HG03354 (cell line): ENCODE results near the gene IL17REL.

Source experiments
- ATAC-seq: cut with Tn5 transposase; IDR thresholded peaks from one replicate; pipeline ENCODE4 v1.9.1; 2021; ENCODE audit warnings: mild to moderate bottlenecking; ENCODE audit not compliant: unreplicated experiment, poor library complexity, severe bottlenecking

Gene IL17REL

GRCh38 chr22:49961005-49961600 is 51.5 kb downstream of the IL17REL start:
- ATAC-seq: peak; percentile 1

- ATAC-seq: peak; percentile 74
Observed at GRCh38 chr22:49960159-49961004, 52.2 kb downstream of the IL17REL start, which contains the start of gene PIM3. TSS of gene PIM3 (plus strand) at chr22:49960772. CDS start at chr22:49960948, 176 bp downstream.

DNA sequence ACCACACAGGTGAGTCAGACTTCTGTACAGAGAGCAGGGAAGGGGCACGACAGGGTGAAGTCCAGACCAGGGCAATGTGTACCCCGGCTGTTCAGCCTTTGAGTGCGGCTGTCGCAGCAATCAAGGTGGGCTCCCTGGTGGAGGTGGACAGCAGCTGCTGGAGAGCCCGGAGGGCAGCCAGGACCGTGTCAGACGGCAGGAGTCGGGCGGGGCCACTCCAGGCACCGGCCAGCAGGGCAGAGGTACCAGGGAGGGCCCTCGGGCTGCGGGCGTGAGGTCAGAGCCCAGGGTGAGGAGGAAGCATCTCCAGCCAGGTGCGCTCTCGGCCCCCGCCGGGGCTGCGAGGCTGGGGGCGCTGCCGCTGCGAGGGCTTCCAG is 52.8 kb downstream of the IL17REL start:
- ATAC-seq: peak; percentile 21

DNA sequence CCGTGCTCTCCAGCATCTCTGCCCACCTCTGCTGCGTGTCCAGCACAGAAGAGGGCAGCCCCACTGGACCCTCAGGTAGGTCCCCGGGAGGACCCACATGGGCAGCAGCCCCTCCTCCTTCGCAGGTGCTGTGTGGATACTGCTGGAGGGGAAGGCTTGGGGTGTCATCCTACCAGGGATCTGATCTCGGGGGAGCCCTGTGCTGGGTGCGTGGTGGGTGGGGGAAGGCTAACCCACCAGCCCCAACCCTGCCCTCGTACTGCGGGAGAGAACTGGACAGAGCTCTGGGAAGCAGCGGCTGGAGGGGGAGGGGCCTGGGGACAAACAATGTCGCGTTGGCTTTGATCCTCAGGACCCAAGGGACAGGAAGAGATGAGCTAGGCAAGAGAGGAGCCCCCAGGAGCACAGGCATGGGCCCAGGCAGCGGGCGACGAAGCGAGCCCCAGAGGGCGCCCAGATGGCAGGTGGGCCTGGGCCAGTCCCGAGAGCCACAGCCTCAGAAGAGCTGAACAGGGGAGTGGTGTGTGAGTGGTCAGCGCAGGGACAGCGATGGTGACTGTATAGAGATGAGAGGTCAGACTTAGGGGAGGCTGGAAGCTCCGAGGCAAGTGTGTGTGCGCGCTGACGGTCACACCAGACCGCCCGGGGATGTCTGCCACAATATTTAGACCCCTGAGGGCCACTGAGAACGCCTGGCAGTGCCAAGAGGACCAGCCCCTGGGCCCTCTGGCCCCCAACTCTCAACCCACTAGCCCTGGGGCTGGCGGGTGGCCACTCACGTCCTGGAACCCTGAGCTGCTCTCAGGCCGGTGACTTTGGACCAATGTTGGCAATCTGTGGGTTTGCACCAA is 53.4 kb downstream of the IL17REL start:
- no peak for ATAC-seq

DNA sequence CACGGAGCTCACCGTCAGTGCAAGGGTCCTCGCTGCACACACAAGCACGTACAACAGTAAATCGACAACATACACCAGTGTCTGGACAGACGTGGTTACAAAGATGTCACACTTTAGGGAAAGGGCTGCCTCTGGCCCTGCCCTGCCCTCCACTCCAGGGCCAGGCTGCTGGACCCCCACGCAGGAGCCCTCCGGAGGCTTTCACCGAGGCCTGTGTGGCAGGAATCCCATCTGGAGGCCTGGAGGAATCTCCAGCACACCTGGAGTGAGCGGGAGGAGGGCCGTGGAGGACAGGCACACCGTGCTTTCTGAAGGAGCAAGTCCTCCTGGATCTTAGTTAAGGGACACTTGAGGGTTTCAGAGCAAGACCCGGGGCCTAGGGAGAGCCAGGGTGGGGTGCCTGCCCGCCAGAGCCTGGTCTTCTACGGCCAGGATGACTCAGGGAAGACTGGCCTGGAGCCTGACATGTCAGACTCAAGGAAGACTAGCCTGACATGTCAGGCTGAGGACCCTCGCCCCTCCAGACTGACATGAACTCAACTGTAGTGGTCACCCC is 54.1 kb downstream of the IL17REL start:
- ATAC-seq: no peak

DNA sequence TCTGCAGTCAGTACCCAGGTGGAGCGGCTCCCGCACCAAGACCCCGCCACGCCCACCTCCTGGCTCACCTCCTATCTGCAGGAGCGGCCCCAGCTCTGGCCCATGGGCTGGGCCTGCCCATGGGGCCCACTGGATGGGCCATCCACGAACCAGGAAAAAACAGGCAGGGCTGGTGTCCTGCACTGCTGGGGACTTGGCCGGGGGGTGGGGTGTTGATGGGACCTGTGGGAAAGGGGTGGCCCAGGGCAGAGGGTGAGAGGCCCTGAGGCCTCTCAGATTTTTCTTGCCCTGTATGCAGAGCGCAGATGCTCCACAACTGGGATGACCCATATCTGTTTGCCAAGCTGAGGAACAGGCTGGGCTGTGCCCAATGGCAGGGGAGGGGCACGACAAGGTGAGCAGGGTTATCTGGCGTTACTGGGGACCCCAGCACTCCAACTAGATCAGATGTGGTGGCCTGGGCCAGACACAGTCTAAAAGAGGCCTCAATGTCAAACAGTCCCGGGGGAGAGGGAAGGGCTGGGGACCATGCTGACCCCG is 54.7 kb downstream of the IL17REL start:
- ATAC-seq: no peak

GRCh38 chr22:49956914-49957825 is 55.4 kb downstream of the IL17REL start:
- ATAC-seq: no peak

- no peak for ATAC-seq
Observed at GRCh38 chr22:49956418-49956770, 56.2 kb downstream of the IL17REL start.

GRCh38 chr22:49955581-49956417 is 56.8 kb downstream of the IL17REL start:
- no peak for ATAC-seq

DNA sequence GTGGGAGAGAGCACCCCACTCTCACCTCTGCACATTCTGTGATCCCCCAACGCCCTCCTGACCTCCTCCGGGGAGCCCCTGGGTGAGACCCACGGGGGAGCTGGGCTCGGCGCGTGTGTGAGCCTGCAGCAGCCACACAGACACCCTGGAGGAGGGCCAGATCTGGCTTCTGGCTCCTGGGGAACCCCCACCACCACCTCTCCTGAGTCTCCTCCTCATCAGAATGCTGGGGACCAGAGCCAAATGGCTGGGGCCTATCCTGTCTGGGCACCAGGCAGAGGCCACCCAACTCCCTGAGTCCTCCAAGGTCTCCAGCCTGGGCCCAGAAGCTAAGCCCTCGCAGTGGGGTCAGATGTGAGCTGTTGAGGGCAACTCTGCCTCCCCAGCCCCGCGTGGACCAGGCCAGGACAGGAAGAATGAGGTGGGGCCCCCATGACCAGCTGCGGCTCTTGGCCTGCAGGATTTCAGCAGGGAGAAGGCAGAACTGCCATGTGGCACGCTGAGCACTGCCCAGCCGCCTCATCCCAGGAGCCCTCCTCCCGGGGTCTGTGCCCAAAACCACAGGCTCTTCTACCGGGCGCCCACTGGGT is 57.5 kb downstream of the IL17REL start:
- ATAC-seq: no peak

DNA sequence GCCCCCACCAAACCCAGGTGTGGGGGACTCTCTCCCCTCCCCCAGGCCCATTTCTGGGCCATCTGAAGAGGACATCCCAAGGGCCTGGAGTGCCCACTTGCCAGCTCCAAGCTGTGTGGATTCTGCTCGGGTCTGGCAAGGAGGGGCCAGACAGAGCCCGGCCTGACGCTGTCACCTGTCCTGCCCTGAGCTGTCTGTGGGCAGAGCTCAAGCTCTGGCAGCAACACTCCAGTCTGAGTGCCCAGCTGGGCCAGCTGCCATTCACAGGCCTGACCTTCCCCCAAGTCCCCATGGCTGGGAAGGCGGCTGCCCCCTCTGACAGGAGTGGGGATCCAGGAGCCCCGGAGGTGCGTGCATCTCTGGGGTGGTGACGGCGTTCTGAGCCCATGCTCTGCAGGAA is 58.2 kb downstream of the IL17REL start:
- ATAC-seq: no peak

- no peak for ATAC-seq
Observed at GRCh38 chr22:49953680-49954344, 58.8 kb downstream of the IL17REL start.

DNA sequence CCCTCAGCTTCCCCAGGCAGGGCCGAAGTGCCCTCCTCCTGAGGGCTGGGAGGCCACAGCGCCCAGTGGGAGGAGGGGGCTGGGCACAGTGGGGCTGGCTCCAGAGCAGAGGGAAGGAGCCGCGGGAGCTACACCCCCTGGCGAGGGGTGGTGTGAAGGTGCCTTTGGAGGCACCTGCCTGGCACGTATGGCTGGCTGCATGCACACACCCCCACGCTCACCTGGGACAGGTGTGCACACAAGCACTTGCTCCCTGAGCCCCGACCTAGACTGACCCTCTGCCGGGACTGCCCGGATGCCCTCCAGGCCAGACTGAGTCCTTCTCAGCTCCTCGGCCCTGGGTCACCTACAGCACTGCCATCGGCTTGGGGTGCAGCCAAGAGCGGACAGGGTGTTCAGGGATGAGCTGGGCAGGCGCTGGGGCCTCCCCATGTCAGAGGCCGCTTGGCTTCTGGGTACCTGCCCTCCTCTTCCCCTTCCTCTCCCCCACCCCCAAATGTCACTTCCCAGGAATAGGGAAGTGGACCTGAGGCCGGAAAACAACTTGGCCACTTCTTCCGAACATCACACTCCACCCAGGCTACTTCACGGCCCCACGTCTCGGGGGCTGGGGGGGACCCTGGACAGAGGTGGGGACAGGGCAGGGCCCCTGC is 59.4 kb downstream of the IL17REL start:
- no peak for ATAC-seq

- no peak for ATAC-seq
Observed at GRCh38 chr22:49951986-49952896, 60.3 kb downstream of the IL17REL start.

DNA sequence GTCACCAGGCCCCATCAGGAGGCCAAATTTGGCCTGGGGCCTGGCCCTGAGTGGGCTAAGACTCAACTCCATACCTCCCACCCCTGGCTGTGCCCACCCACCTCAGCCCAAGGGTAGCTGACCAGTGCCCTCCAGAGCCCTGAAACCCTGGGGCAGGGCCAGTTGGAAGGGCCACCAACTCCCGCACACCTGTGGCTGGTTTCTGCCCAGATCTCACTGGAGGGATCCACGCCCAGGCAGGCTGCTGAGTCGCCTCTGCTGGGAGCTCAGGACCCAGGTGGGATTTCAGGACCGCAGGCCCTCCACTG is 60.9 kb downstream of the IL17REL start:
- ATAC-seq: no peak
